Fibroblast of skin of abdomen (primary cell): Measurements from ENCODE around the gene LRRC74A.

Experiments used
- DNase-seq: peaks from one replicate; pipeline ENCODE4 v3.0.0-alpha.2; 2013

LRRC74A gene

GRCh38 chr14:76810953-76811400, 15.2 kb upstream of the LRRC74A start:
- peak; percentile 8 for DNase-seq

GRCh38 chr14:76811561-76811960, 14.6 kb upstream of the LRRC74A start:
- DNase-seq, result peak; percentile 31

- DNase-seq, result no peak
Measured at GRCh38 chr14:76812093-76812421, 14.2 kb upstream of the LRRC74A start.

GRCh38 chr14:76812422-76813383, 13.5 kb upstream of the LRRC74A start, which contains the start of gene ANGEL1:
ANGEL1 (minus strand) TSS chr14:76812882; CDS start chr14:76812827, 55 bp downstream.
- peak; percentile 94 for DNase-seq

DNA sequence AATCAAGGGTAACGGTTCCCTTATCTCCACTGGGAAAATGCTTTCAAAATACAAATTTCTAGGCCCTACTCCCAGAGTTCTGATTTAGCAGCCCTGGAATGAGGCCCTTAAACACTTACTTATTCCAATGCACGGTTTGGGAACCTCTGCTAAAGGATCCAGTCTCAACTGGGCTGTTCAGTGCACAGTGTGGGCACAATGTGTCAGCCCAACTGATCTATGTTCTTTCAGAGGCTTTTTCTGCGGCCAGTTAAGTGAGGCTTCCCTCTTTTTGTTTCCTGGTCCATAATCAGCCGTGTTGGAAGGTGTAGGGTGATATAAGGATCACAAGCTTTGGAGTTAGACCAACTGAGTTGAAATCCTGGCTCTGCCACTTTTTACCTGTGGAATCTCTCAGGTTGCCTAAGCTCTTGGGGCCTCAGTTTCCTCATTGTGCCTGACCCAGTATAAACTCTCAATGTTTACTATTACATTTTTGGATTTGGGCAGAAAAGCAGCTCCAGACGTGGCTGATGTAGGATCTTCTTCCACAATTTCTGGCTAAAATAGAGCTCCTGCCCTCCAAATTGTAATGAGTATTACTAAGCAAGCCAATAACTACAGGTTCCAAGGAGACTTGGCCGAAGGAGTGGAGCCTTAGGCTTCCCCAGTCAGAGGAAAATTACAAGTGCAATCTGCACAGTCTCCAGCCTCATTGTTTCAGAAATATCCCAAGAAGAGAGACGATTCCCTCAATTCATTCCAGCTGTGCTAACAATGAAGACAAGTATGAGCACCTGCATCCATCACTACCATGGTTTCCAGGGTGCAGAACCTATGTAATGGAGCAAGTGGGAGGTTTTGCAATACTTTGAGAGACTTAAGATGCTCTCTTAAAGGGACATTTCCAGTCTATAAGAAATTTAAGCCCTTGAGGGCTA, 11.2 kb upstream of the LRRC74A start:
- no peak for DNase-seq

DNA sequence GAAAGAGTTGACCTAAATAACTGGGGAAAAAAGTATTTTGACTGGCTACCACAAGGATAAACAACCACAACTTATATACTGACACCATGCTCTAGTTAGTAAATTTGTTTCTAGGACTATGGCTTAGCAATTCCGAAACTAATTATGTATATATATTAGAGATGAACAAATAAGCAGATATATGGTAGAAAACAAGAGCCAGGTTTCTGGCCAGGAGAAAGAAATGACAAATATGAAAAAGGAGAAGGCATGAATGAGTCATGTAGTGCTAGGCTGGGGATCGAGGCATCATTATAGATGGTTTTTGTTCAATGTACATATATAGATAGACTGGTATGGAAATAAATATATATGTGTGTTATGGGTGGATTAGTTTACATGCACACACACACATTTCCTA, 5.5 kb upstream of the LRRC74A start:
- no peak for DNase-seq

DNA sequence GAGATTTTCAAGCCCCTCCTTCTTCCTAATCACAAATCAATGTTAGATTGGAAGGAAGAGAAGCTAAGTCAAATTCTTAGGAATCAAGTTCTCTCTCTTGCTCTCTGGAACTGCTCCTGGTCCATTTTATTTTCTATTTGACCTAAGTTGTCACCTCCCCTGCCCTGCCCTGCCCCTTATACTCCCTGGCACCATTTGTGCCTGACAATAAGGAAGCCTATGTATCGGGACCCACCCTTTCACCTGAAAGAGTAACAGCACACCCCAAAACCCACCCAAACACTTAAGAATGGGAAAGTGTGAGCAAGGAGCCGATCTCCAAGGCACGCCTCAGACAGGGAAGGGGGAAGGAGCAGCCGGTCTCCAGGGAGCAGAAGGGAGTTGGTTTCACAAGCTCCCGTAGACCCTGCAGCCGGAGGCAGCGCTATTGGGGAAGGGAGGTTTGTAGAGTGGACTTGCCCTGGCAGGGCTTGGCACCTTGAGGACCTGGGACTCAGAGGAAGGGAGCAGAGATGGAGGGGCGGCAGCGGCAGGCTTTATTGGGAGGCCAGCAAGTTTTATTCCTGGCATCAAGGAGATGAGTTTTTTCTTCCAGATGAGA, 1.6 kb downstream of the LRRC74A start:
- DNase-seq, result peak; percentile 2

- no peak for DNase-seq
Measured at GRCh38 chr14:76828339-76829012, 2.3 kb downstream of the LRRC74A start.

DNA sequence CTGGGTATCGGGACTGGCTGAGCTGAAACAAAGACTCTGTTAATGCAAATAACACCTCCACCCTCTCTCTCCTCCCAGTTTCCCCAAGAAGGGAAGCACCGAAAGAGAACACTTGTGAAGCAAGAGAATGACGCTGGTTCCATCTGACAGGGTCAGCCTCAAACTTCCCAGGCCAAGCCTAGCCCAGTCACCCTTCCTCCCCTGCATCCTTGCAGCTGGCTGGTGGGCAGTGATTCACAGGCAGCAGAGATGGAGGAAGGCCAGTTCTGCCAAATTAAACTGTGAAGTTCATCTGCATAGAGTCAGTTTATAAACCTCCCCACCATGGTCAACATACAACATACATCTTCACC, 2.8 kb downstream of the LRRC74A start:
- no peak for DNase-seq

DNA sequence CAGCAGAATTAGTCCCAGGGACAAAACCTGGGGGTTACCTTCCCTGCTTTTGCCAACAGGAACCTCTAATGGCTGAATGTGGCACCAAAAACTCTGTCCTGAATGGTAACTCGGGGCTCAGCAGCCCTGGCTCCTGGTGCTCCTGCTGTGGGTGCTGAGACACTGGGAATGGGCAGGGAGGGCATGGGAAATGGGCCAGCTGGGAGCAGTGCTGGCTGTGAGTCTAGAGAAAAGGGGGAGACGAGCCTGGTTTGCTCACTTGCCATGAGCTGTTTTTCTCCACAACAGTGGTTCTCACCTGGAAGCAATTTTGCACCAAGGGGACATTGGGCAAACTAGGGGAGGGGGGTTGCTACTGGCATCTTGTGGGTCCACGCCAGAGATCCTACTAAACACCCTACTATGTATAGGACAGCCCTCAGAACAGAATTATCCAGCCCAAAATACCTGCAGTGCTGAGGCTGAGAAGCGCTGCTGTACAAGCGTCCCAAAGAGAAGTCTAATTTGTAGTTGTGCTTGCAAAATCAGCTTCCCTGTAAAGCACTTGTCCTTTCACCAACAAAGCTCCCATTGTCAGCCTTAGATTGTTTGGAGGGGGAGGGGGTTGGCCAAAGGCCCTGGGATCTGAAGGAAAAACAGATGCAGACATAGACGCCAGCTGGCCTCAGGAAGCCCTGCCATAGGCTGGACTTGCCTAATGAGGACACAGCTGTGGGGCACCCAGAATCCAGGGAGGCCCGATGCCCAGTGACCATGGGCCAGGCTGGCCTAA, 3.6 kb downstream of the LRRC74A start:
- no peak for DNase-seq

DNA sequence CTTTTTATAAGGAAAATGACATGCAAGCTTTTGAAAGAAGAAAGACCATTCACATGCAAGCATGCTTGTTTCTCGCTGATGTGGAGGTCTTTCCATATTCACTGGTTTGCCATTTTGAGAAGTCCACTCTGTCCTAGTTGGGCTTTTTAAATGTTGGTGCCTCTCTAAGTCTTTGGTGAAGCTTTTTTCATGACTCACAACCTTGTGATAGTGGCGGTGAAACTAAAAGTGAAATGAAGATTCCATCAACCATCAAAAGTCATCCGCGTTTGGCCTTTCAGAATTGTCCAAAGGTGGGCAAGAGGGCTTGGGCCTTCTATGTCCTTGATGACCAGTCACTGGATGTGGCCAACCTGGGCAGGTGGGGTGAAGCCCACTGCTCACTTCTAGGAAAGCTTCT, 4.3 kb downstream of the LRRC74A start:
- no peak for DNase-seq

DNA sequence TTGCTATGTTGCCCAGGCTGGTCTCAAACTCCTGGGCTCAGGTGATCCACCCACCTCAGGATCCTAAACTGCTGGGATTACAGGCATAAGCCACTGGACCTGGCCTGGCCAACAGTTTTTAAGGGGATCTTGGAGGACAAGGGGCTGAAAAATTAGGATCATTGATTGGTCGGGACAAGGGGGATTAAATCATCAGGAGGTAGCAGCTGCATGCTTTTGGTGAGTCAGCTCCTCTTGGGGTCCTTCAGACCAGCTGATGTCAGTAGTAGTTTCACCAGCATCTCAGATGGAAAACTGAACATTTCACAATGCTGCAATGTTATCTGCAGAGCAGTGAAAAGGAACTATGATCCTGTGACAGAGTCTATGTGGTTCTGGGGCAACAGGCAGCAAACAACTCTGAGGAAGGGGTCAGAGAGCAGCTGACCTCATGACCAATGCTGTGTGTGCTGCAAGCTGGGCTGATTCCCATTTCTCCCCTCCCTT, 6.3 kb downstream of the LRRC74A start:
- no peak for DNase-seq

DNA sequence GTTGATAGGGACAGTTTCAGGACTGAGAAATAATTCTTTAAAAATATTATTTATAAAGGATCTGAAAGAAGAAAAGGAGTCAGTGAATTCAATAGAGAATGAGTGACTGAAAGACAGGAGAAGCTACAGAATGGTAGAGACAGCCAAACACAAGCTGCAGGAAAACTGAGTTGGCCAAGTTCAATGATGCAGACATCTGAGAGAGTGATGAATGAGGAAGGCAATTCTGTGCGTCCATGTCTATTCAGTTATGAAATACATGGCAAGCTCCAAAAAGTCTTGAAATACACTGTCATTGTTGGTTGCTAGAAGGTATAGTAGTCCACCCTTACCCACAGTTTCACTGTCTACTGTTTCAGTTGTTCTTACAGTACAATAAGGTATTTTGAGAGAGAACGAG, 6.8 kb downstream of the LRRC74A start:
- DNase-seq, result no peak

DNA sequence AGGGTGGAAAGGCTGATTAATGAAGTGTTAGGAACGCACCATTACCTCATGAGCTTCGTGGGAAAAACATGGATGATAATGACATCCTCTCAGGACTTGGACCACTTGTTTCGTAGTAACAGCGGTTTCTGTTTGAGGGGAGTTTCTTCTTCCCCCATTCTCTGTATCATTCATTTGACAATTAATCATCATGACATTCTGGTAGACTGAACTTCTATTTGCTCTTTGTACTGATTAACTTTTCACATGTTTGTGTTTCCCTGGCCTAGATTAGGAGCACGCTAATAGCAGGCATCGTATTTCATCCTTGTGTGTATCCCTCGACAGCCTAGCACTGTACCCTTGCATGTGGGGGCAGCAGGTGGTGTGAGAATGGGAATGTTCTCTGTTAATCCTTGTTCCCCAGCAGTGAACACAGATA, 8.0 kb downstream of the LRRC74A start:
- DNase-seq, result no peak

DNA sequence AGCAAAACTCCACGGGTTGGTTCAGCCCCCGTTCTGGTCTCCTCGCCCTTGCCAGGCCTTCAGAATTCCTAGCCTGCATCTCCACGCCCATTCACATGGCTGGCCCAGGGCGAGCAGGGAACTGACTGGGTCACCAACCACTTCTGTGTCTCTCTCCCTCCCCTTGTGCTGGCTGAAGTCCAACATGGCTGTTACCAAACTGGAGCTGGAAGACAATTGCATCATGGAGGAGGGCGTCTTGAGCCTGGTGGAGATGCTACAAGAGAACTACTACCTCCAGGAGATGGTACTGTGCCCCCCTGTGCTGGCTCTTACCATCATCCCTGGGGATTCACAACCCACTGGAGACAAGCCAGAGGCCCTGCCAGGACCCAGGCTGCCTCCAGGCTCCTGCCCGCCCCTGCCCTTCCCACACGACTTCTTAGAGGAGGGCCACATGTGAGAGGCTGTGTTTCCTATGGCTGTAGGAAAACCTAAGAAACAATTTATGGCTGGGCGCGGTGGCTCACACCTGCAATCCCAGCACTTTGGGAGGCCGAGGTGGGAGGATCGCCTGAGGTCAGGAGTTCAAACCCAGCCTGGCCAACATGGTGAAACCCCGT, 9.9 kb downstream of the LRRC74A start:
- DNase-seq, result peak; percentile 3

- DNase-seq, result no peak
Measured at GRCh38 chr14:76837524-76837923, 11.3 kb downstream of the LRRC74A start.

- DNase-seq, result no peak
Measured at GRCh38 chr14:76842414-76842813, 16.2 kb downstream of the LRRC74A start.

GRCh38 chr14:76844223-76844622, 18.0 kb downstream of the LRRC74A start:
- DNase-seq, result peak; percentile 9

GRCh38 chr14:76846331-76847047, 20.3 kb downstream of the LRRC74A start:
- DNase-seq, result no peak

DNA sequence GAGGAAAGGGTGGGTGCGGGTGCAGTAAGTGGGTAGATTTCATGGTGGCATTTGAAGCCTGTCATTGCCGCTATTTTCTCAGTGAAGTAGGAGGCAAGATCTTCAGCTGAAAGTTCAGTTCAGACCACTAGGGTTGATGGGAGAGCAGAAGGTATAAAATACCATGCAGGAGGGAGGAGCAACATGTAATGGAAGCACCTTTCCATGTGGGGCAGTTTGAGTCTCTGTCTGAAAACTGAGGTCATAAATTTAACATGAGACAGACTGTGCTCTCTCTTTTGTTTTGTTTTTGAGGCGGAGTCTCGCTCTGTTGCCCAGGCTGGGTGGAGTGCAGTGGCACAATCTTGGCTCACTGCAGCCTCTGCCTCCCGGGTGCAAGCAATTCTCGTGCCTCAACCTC, 22.7 kb downstream of the LRRC74A start:
- no peak for DNase-seq
